Measurements from ENCODE around the gene EXOC3L1.

The EXOC3L1 gene, protein sequence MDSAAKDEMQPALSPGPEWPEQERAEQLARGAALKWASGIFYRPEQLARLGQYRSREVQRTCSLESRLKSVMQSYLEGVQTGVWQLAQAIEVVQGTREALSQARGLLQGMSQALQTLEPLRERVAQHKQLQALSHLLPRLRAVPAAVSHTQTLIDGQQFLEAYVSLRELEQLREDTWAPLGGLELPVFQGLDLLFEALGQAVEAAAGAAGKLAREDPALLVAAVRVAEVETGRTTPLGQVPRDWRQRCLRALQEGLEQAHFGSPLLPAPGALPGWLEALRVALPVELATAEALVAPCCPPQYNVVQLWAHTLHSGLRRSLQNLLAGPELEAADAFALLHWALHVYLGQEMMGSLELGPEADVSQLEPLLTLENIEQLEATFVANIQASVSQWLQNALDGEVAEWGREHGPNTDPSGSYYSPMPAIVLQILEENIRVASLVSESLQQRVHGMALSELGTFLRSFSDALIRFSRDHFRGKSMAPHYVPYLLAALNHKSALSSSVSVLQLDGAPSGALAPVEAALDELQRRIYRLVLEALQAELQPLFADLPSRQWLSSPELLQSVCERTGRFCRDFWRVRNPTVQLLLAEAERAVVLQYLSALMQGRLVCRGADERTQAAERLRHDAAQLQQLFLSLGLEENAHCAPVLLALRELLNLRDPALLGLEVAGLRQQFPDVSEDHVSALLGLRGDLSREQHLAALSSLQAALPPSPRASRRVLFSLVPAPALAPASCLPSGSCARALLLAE

DNA sequence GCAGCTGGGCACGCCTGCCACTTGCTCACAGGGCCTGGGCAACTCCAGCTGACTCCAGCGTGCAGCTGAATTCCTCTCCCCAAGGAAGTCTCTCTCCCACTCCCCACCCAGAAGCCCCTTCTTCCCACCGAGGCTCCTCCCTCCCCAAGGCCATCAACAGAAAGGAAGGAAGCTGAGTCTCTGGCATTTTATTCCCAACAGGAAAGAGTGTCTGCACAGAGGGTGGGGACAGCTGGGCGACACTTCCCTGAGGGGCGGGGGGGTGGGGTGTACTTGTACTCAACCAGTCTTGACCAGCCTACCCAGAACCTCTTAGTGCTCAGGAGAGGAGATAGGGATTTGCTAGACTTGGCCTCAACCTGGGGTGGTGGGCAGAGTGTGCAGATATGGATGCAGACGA lies at the start of gene EXOC3L1:
EXOC3L1 (minus strand) TSS at position 96 of the 400 bp plus-strand sequence. CDS start 460 bp downstream, outside the sequence.
- DNase-seq = no peak

DNA sequence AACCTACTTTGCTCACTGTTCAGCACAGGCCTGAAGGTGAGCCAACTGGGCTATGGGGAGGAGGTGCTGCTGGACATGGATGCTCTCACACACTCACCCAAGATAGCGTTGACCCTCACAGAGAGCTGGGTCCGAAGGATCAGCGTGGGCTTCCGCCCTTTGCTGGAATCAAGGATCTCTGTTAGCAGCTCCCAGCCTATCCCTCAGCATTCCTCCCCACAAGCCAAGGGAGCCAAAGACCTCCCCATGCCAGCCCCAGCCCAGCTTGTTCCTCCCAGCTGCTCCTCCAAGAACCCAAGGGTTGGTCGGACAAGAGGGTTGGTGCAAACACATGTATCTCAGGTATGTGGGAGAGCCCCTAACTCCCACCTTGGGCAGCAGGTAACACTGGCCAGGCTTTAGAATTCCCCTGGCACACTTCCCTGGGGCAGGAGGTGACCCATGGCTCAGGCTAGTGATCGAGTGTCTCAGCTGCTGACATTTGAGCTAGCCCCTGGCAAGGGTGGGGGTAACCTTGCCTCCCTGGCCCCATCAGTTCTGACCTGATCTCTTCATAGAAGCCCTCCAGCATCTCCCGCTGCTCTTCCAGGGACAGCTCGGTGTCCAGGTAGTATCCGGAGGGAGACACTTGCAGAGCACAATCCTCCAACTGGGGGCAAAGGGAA lies 49.0 kb upstream of the EXOC3L1 start:
- DNase-seq = no peak

DNA sequence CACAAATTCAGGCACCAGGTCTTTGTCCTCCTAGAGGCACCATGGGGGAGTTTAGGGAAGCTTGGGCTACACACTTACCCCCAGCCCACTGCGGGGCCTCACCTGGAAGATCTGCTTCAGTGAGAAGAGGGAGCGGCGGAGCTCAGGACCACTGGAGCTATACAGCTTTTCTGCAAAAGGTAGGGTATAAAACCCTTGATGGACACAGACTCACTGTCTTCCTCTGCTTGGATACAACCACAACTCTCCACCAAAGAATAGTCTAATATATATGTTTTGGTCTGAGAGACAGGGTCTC lies 48.3 kb upstream of the EXOC3L1 start:
- no peak for DNase-seq

DNA sequence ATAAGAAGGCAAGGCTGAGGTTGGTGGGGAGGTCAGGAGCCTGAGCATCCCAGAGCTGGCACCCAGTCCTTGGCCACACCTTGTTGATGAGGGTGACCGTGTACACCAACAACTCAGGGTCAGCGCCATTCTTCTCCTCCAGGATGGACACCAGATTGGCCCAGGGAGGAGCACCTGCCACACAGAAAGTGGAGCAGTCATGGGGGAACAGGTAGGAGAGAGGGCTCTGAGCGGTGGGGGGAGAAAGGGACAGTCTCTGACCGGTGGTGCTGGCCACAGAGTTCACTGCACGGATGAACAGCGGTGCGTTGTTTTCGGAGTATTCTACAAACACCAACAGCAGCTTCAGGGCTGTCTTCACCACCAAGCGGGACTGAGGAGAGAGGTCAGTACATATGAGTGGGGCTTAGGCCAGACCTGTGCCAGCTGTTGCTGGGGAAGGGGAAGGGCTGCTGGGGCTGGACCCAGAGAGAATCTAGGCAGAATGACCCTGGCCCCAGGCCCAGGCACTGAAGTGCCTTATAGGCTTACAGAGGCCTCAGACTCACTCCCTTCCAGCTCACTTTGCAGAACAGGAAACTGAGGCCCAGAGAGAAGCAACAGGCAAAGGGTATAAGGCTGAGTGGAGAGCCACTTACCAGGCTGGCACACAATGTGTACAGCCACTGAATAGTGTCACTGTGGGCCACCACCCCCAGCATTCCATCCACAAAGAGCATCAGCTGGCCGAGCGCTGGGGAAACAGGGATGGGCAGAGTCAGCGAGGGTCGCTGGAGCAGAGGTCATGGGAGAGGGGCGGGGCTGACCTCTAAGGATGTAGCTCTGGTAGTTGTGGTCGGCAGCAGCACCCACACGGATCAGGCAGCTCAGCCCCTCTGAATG lies 47.7 kb upstream of the EXOC3L1 start:
- DNase-seq = no peak

DNA sequence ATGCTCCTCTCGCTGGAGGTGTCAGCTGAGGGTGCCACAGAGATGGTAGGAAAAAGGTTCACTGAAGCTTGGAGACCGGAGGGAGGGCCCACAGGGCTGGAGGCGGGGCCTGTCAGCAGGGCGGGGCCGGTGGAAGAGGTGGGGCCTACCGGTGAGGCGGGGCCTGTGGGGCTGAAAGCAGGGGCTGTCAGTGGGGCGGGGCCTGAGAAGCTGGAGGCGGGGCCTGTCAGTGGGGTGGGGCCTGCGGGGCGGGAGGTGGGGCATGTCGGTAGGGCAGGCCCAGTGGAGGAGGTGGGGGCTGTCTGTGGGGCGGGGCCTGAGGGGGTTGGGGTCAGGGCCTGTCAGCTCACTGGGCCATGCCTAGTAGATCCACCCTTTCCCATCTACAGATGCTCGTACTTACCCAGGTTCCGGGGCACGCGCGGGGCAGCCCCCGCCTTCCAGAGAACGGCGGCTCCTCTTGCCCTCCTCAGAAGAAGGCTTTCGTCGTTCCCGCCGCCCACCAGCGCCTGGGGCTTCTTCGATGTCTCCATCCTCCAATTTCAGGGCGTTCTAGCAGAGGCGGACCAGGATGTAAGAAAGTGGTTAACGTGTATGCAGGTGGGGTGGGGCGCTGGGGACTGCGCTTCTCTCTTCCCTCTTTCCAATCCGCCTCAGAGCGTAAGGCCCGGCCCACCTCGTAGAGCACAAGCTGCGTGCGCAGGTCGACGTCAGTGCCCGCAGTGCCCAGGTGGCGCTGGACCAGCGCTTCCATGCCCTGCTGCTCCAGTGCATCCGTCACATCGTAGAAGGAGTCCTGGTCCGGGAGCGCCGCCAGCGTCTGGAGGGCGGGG lies 46.8 kb upstream of the EXOC3L1 start:
- DNase-seq = peak; percentile 87

DNA sequence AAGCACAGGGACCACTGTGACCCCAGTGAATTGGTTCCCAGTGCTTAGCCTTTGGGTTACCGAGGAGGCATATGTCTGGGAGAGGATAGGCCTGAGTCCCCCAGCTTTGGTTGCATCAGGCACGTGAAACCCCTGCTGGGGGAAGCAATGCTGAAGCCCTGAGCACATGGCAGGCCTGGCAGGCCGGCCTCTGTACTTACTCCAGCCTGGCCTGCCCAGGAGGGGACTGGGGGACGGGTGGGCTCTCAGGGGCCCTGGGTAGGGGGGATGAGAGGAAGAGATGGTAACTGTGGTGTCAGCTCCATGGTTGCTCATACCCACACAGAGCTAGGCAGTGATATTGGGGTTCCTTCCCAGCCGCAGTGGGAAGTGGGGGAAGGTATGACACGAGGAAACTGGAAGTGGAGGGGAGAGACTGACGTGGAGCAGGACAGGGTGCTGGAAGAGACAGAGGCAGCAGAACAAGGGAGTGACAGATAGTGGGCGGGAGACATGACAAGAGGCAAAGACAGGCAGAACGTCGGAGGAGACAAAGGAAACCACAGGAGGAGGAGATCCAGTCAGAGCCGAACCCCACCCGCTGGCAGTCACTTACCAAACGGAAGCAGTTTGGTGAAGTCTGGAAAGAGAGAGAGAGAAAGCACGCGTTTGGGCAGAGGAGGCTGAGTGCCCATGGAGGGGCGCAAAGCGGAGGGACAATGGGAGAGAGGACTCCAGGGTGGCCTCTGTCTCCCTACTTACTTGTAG lies 46.1 kb upstream of the EXOC3L1 start:
- DNase-seq = peak; percentile 78

DNA sequence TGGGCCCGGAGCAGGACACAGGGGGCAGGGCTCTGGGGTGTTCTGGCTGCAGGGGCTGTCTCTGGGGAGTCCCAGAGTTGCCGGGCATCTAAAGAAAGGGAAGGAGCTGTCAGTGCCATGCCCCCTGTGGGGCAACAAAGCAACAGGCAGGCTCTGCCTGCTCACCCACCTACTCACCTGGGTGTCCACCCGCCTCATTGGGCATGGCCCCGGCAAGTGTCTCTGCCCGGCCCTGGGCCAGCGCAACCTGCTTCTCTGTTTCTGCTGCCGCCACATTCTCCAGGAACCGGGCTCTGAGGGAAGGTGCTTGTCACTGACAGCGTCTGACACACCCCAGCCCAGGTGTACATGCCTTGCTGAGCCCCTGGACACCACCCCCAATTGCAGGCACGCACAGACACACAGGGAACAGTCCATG lies 44.3 kb upstream of the EXOC3L1 start:
- no peak for DNase-seq

DNA sequence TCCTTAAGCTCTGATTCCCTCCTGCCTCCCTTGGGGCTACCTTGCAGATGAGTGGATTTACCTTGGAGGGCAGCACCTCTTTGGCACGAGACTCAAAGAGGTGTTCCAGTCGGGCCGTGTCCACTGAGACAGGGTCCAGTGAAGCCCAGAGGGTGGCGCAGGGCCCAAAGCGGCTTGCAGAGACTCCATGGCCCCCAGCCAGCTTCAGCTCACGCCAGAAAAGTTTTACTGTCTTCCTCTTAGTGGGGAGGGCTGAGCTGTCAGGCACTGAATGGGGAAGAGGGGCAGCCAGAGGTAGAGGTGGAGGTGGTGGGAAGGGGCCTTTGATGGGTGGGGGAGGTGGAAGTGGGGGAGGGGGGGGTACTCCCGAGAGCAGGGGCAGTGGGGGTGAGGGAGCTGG lies 43.7 kb upstream of the EXOC3L1 start:
- no peak for DNase-seq

DNA sequence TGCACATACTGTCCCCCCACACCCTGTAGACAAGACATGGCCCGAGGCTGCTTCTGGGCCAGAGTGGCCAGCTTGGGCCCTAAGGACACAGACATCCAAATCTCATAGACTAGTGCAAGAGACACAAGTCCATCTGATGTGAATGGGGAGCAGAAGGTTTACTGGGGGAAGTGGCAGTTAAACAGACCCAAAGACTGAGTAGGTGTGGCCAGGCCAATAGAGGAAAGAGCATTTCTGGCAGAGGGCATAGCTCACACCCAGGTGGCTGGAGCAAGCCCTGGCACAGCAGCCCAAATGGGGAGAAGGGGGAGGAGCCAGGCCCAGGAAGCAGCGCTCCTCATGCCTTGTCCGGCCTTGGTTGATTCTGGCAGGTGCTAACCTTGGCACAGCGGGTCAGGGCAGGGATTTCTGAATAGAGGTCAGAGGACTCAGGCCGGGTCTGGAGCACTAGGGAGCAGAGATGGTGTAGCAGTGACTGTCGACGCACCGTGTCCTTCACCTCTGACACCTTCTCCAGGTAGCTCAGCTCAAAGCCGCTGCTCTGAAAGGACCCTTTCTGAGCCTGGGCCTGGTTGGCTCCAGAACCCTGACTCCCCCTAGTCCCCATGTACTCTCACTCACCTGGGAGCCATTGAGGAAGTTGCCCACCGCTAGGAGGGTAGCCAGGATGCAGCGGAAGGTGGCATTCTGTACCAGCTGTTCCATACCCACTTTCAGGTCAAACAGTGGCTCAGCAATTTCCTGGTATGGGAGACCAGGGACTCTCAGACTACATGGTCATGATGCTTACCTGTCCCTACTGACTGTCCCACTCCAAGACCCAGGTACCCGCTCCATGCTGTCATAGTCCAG lies 41.1 kb upstream of the EXOC3L1 start:
- no peak for DNase-seq

DNA sequence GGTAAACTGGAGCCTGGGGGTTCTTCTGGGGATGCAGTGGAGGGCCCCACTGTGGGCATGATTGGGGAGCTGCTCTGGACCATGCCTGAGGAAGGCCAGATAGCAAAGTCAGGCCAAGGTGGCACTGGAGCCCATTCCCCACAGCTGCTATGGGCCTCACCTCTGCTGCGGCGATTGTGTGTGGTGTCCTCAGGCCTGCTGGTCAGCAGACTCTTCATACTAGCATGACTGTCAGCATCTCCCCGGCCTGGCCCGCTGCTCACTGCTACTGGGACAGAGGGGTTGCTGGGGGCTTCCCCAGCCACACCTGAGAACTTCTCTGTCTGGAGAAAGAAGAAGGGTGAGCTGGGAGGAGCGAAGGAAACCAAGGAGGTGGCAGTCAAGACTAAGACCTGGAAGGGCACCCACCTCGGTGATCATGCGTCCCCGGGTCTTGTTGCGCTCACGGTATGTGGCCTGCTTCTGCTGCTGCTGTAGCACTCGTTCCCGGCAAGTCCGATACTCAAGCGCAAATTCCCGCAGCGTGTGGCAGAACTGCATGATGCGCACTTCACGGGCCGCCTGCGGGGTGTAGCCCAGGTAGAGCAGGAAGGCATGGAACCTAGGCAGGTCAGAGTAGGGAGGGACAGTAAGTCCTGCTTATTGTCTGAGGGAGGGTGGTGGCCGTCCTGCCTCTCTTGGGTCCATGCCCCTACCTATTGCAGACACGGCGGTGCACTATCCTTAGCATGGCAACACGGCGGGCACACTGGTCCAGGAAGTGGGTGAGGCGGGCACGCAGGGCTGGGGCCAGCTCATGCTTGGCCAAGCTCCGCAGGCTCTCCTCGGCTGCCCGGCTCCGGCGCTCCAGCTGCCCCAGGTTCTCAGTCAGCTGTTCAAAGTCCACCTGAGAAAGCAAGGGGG lies 40.2 kb upstream of the EXOC3L1 start:
- DNase-seq = no peak

DNA sequence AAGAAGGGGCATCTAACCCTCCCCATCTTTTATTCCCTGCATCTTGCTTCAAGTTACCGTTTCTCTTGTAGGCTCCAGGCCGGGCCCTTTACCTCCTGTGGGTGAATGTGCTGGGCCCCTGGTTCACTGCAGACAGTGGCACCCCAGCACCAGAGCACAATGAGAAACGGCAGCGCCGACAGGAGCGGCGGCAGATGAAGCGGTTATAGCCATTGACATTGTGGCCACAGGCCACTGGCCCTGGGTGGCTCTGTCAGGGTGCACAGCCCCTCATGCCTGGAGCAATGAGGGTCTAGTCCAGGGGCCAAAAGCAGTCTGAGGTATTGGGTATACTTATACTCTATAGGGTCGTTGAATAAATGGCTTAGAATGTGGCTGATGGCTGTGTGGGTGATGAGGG lies 39.0 kb upstream of the EXOC3L1 start:
- DNase-seq = no peak

DNA sequence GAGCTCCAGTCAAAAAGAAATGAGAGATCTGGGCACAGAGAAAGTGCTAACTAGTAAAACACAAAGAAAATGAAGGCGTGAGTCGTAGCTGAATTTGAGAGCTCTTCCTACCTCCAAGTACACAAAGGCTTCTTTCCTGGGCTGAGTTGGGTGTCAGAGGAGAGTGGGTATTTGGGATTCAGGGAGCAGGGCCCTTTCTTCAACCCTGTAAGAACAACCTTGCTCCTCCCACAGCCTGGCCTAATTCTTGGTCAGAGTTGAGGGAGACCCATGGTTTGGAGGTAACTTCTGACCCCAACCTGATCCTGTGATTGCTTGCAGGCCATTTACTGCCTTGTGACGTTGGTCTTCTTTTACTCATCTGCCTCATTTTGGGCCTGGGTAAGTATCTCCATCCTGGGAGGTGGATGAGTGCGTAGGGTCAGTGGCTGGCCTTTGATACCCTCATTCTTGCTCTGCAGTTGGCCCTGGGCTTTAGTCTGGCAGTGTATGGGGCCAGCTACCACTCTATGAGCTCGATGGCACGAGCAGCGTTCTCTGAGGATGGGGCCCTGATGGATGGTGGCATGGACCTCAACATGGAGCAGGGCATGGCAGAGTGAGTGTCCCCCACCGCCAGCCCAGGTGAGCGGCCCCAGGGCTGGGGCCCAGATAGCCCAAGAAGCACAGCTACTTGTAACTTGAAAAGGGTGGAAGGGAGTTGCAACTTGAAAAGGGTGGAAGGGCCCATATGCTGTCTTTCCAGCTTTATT lies 38.3 kb upstream of the EXOC3L1 start:
- DNase-seq = no peak

DNA sequence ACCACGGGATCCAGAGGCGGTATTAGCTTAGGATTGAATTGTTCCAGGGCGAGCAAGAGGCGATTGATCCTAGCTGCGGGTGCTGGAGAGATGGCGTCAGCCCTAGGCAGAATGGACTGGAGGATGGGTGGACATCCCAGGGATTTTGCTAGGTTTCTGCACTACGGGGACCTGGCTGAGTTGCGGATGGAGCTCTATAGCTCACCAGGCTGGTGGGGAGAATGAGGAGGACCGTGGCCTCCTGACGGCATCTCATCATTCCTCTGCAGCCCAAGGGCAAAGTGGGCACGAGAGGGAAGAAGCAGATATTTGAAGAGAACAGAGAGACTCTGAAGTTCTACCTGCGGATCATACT lies 37.6 kb upstream of the EXOC3L1 start:
- no peak for DNase-seq

DNA sequence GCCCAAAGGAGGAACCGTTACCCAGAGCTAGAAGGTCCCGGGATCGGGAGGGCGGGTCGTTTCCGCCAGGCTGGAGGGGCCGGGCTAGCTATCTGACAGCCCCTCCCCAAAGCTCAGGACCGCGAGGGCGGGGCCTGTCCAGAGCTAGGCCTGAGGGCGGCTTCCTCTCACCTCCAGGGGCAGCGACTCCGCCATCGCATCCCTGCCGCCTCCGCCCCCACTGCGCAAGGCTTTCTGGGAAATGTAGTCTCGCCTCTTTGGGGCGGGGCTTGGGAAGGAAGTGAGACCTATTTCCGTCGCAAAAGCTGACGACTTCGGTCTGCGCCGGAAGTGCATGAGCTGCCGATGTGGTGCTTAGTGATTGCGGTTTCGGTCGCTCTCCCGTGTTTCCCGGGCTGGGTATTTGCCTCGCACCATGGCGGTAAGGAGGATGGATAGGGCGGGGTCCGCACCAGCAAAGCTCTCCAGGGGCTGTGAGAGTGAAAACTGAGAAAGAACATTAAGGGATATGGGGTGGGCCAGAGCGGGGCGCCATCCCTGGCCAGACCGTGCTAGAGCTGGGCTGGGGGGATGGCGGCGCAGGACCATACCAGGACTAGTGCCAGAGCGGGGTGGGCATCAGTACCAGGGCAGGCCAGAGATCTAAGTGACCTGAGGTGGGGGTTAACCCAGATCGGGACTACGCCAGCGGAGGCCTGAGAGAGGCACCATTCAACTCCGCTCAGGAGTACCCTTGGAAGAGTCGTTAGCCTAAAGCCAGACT lies 37.0 kb upstream of the EXOC3L1 start, which contains the start of gene TMEM208:
TMEM208 (plus strand) TSS at position 327 of the 763 bp plus-strand sequence; CDS start at position 416, 89 bp downstream.
- peak; percentile 98 for DNase-seq

DNA sequence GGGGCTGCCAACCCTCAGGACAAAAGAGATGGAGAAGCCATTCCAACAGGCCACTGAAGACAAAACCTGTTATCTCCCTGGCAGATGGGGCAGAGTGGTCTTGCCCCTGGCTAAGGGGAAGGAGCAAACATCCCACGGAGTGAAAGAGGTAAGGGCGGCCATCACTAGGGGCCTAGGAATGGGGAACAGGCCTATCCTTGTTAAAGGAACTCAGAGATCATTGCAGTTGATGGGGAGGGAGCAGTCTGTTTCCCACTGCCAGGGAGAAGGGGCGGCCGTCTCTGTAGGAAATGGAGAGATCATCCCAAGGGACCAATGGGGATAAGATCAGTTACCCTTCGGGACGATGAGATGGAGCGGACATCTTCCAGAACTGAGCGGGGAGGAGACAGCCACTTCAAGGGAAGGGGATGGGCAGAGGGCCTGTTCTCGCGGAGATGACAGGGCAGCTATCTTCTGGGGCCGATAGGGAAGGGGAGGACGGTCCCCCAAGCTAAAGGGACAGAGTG lies 36.4 kb upstream of the EXOC3L1 start:
- DNase-seq = no peak

DNA sequence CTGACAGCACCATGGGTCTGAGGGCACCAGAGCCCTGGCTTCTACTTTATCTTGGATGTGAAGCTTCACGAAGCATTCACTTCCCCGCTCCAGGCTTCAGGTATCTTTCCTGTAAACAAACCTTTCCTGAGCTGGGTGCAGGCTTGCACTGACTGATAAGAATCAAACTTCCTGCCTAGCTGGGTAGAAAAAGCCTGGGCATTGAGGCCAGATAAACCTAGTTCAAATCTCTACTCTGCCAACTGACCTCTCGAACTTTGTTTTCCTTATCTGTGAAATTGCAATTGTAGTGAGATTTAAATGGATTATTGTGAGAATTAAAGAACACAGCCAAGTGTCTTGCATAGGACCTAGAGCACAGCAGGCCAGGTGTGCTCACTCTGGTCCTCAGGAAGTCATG lies 34.1 kb upstream of the EXOC3L1 start:
- DNase-seq = no peak

All from CD4-positive, alpha-beta T cell treated with Interleukin-12 subunit alpha and Interleukin-12 subunit beta, for 1 hour (primary cell).